ENCODE measurements around the gene SPC24.
"Not testable (repeated sequence)": the region's sequence is repeated elsewhere in the genome, so short reads cannot be mapped to it uniquely, and the experiment has no call there.

SPC24 gene

DNA sequence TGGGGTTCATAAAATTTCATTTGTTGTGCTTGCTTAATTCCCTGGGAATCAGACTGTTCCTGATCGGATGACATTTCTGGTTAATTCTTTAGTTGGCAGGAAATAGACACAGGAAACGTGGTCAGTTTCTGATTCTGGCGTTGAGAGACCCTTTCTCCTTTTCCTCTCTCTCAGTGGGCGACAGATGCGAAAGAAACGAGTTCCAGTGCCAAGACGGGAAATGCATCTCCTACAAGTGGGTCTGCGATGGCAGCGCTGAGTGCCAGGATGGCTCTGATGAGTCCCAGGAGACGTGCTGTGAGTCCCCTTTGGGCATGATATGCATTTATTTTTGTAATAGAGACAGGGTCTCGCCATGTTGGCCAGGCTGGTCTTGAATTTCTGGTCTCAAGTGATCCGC lies 55.5 kb downstream of the SPC24 start:
- peaks cover 12 to 18% of the 10 kb centered on the region in 2 donors for H3K4me1 Mint-ChIP-seq (ENCODE audit: low read depth in 2 of 2)
- H3K9me3 Mint-ChIP-seq: peaks cover 0 to 2% of the 10 kb centered on the region in 2 donors
- peak overlapping the region; percentile 23 to 76 for H3K27ac Mint-ChIP-seq
- H3K27me3 Mint-ChIP-seq: no peaks in the 10 kb centered on the region
- H3K4me3 Mint-ChIP-seq: no peak overlapping the region
- H3K36me3 Mint-ChIP-seq (ENCODE audit: insufficient read depth): peaks cover 52% of the 10 kb centered on the region
- DNase-seq (no peak), ATAC-seq (replicated peaks) (no peak)

DNA sequence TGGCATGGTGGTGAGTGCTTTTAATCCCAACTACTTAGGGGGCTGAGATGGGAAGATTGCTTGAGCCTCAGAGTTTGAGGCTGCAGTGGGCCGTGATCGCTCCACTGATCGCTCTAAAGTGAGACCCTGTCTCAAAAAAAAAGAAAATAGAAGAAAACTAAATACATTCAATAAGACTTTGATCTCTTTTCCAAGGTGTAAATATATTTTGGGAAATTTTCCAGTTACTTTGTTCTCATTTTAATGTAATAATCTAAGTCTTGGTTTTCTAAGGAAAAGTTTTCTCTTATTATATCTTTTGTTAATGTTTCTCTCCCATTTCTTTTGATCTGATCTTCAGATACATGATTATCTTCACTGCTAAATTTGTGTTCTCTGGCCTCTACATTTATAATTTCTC lies 56.7 kb downstream of the SPC24 start:
- Mint-ChIP-seq H3K4me1 (ENCODE audit: low read depth in 2 of 2) (peaks cover 20 to 27% of the 10 kb centered on the region in 2 donors), H3K27me3 (no peaks in the 10 kb centered on the region), H3K36me3 (ENCODE audit: insufficient read depth) (peaks cover 51% of the 10 kb centered on the region), H3K27ac (peak overlapping the region in 1 of 2 donors; percentile 76), H3K4me3 (no peak overlapping the region), H3K9me3 (peaks cover 0 to 2% of the 10 kb centered on the region in 2 donors)
- DNase-seq (no peak), ATAC-seq (replicated peaks) (no peak)

DNA sequence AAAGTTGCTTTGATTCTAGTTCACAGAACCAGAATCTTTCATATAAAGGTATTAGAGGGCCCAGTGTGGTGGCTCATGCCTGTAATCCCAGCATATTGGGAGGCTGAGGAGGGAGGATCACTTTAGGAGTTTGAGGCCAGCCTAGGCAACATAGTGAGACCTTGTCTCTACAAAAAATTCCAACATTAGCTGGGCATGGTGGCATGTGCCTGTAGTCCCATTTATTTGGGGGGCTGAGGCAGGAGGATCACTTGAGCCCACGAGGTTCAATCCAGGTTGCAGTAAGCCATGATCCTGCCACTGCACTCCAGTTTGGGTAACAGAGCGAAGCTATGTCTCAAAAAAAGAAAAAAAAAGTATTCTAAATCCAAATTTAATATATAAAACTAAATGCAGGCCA lies 57.3 kb downstream of the SPC24 start:
- ATAC-seq (replicated peaks): no peak
- Mint-ChIP-seq H3K27ac (no peak overlapping the region), H3K27me3 (no peaks in the 10 kb centered on the region), H3K9me3 (peaks cover 0 to 2% of the 10 kb centered on the region in 2 donors), H3K36me3 (ENCODE audit: insufficient read depth) (peaks cover 46% of the 10 kb centered on the region), H3K4me1 (ENCODE audit: low read depth in 2 of 2) (peaks cover 22 to 27% of the 10 kb centered on the region in 2 donors), H3K4me3 (no peak overlapping the region)
- no peak for DNase-seq

DNA sequence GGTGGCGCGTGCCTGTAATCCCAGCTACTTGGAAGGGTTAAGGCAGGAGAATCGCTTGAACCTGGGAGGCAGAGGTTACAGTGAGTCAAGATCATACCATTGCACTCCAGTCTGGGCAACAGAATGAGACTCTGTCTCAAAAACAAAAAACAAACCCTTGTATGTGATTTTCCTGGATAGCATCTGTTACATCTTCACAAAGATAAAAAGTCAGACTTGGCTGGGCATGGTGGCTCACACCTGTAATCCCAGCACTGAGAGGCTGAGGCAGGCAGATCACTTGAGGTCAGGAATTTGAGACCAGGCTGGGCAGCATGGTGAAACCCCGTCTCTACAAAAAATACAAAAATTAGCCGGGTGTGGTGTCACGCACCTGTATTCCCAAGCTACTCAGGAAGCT lies 58.2 kb downstream of the SPC24 start:
- ATAC-seq (replicated peaks); H3K9me3 Mint-ChIP-seq; H3K27me3 Mint-ChIP-seq; DNase-seq: not testable (repeated sequence)
- H3K36me3 Mint-ChIP-seq (ENCODE audit: insufficient read depth): peaks cover 44% of the 10 kb centered on the region
- H3K4me3 Mint-ChIP-seq: peak overlapping the region in 1 of 2 donors; percentile 8
- peak overlapping the region in 1 of 2 donors; percentile 82 for H3K27ac Mint-ChIP-seq
- H3K4me1 Mint-ChIP-seq (ENCODE audit: low read depth in 2 of 2): peaks cover 32 to 33% of the 10 kb centered on the region in 2 donors

DNA sequence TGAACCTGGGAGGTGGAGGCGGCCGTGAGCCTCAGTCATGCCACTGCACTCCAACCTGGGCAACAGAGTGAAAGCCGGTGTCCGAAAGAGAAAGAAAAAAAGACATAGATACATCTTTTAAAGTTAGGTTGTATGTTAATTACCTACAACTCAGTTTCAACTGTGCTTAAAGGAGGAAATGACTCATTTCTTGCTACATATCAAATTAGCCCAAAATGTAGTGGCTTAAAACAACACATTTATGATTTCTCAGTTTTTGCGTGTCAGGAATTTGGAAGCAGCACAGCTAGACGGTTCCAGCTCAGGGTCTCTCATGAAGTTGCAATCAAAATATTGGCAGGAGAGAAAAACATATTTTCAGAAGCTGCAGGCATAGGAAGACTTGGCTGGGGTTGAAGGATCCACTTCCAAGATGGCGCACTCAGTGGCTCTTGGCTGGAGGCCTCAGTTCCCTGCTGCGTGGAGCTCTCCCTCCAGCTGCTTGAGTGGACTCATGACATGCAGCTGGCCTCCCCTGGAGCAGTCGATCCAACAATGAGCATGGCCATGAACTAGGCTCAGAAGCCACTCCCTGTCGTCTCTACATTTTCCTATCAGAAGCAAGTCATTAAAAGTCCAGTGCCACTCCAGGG lies 59.3 kb downstream of the SPC24 start:
- ATAC-seq (replicated peaks): peak; percentile 31
- peak overlapping the region; percentile 77 to 80 for H3K4me3 Mint-ChIP-seq
- DNase-seq: peak in 2 of 3 experiments; percentile 9 to 19
- H3K27ac Mint-ChIP-seq: peak overlapping the region; percentile 82 to 96
- H3K27me3 Mint-ChIP-seq: no peaks in the 10 kb centered on the region
- peaks cover 43% of the 10 kb centered on the region for H3K36me3 Mint-ChIP-seq (ENCODE audit: insufficient read depth)
- peaks cover 0 to 2% of the 10 kb centered on the region in 2 donors for H3K9me3 Mint-ChIP-seq
- H3K4me1 Mint-ChIP-seq (ENCODE audit: low read depth in 2 of 2): peaks cover 33 to 35% of the 10 kb centered on the region in 2 donors
